Testis (tissue), 3 donors: Measurements from ENCODE around the gene FGFBP3. TPM values are rescaled to one million over a fixed set of nuclear protein-coding genes. Genes with fewer than 3 reads are reported as not detected.

Experiments
- DNase-seq: peaks from one replicate; pipeline ENCODE4 v3.0.0-alpha.2; 2019
- H3K27ac ChIP-seq, 2 donors: fragments of 200-600 bp; sonication (generic); one replicate each; pipeline ENCODE4 v1.5.1; 2019
- H3K27me3 ChIP-seq: fragments of 200-600 bp; sonication (generic); one replicate; pipeline ENCODE4 v1.5.1; 2019
- H3K36me3 ChIP-seq: fragments of 200-600 bp; sonication (generic); one replicate; pipeline ENCODE4 v1.5.1; 2017; ENCODE audit warnings: low read depth; ENCODE audit errors: missing control alignments
- H3K4me1 ChIP-seq: fragments of 200-600 bp; sonication (generic); one replicate; pipeline ENCODE4 v1.5.1; 2019
- H3K4me3 ChIP-seq, 2 donors: fragments of 200-600 bp; sonication (generic); one replicate each; pipeline ENCODE4 v1.5.1; 2017 to 2019
- H3K9me3 ChIP-seq: fragments of 200-600 bp; sonication (generic); one replicate; pipeline ENCODE4 v1.5.1; 2017
- CTCF ChIP-seq, 3 experiments: fragments of 450-650 bp in 2 of 3; fragments of 200-600 bp in 1 of 3; sonication (generic) in 1 of 3; IDR thresholded peaks; one replicate each; pipeline ENCODE4 v1.5.1; 2016 to 2019; ENCODE audit warnings: antibody characterized with exemption in 3 of 3, mild to moderate bottlenecking in 2 of 3, moderate library complexity in 1 of 3
- POLR2A ChIP-seq: fragments of 450-650 bp; IDR thresholded peaks from one replicate; pipeline ENCODE4 v1.6.1; 2017; ENCODE audit warnings: antibody characterized with exemption, mild to moderate bottlenecking, moderate library complexity
- whole genome bisulfite sequencing, 2 donors: methylation state at CpG; one replicate each; pipeline ENCODE4 v1.1.5; 2018; 5-methylcytosine and 5-hydroxymethylcytosine counted together
- intact Hi-C: fragments of 100-400 bp; cut with DNase I; formaldehyde crosslinking; loops from one replicate; pipeline ENCODE4 v1.15.1; 2023; ENCODE audit warnings: low total_unique reads
- polyA plus RNA-seq: library from polyadenylated mRNA; stranded (reverse); fragments of 350-450 nt; fragmentation: Illumina TruSeq; extraction: RNeasy Lipid Tissue Mini Kit (QIAGEN cat#74804); gene quantifications from one replicate; pipeline ENCODE4 v1.2.3, GENCODE V29; 2014; ENCODE audit warnings: low read depth, low replicate concordance; ENCODE audit not compliant: insufficient read depth
- total RNA-seq, 2 donors: library from RNA; depleted of rRNA; stranded (reverse); fragments of >200 nt; gene quantifications; one replicate each; pipeline ENCODE4 v1.2.3, GENCODE V29; 2016

FGFBP3 gene
- total and polyA plus RNA-seq, 3 donors from 2014 or later = 0.82 to 1.4 (median 0.93) TPM

- intact Hi-C loops = no loop called here
- no peaks in the 10 kb centered on the region for H3K9me3 ChIP-seq
- H3K36me3 ChIP-seq = no peaks in the 10 kb centered on the region
- H3K27ac ChIP-seq = no peak overlapping the region
- H3K27me3 ChIP-seq = no peaks in the 10 kb centered on the region
- TF ChIP-seq POLR2A (no peak), CTCF (IDR thresholded peaks at IDR 0.05) (no peak)
- no peak for DNase-seq
- H3K4me1 ChIP-seq = no peaks in the 10 kb centered on the region
- 85 to 89% methylated on average over 1 of the region's 1 CpG for WGBS, 2 donors
- no peak overlapping the region for H3K4me3 ChIP-seq
Observed at GRCh38 chr10:91941426-91941825, 32.1 kb upstream of the FGFBP3 start.

- 93 to 96% methylated on average over 4 of the region's 4 CpGs for WGBS, 2 donors
- TF ChIP-seq POLR2A (no peak), CTCF (IDR thresholded peaks at IDR 0.05) (no peak)
- DNase-seq = no peak
- H3K4me1 ChIP-seq = no peaks in the 10 kb centered on the region
- intact Hi-C loops = no loop called here
- no peaks in the 10 kb centered on the region for H3K9me3 ChIP-seq
- H3K27ac ChIP-seq = no peak overlapping the region
- H3K27me3 ChIP-seq = no peaks in the 10 kb centered on the region
- no peak overlapping the region for H3K4me3 ChIP-seq
- H3K36me3 ChIP-seq = no peaks in the 10 kb centered on the region
Observed at GRCh38 chr10:91939653-91940052, 30.4 kb upstream of the FGFBP3 start.

- Histone ChIP-seq H3K36me3 (no peaks in the 10 kb centered on the region), H3K27ac (no peak overlapping the region), H3K27me3 (no peaks in the 10 kb centered on the region), H3K9me3 (no peaks in the 10 kb centered on the region), H3K4me3 (no peak overlapping the region), H3K4me1 (no peaks in the 10 kb centered on the region)
- intact Hi-C loops = no loop called here
- TF ChIP-seq CTCF (IDR thresholded peaks at IDR 0.05) = no peak
- 94 to 97% methylated on average over 2 of the region's 2 CpGs for WGBS, 2 donors
- no peak for DNase-seq
Observed at GRCh38 chr10:91935886-91936285, 26.6 kb upstream of the FGFBP3 start.

- TF ChIP-seq CTCF (IDR thresholded peaks at IDR 0.05) = no peak
- TF ChIP-seq POLR2A = no peak
- Histone ChIP-seq H3K9me3 (no peaks in the 10 kb centered on the region), H3K27ac (no peak overlapping the region), H3K36me3 (no peaks in the 10 kb centered on the region), H3K27me3 (no peaks in the 10 kb centered on the region), H3K4me3 (no peak overlapping the region), H3K4me1 (peaks cover 10% of the 10 kb centered on the region)
- intact Hi-C loops = no loop called here
- WGBS, 2 donors = 86 to 100% methylated on average over 1 of the region's 1 CpG
- DNase-seq = no peak
Observed at GRCh38 chr10:91932737-91933136, 23.5 kb upstream of the FGFBP3 start.

GRCh38 chr10:91931526-91932190 is 22.4 kb upstream of the FGFBP3 start:
- TF ChIP-seq POLR2A (no peak), CTCF (IDR thresholded peaks at IDR 0.05) (no peak)
- no peak overlapping the region for H3K4me3 ChIP-seq
- peaks cover 10% of the 10 kb centered on the region for H3K4me1 ChIP-seq
- H3K27me3 ChIP-seq = no peaks in the 10 kb centered on the region
- 78 to 80% methylated on average over 3 of the region's 3 CpGs for WGBS, 2 donors
- no peak for DNase-seq
- H3K9me3 ChIP-seq = no peaks in the 10 kb centered on the region
- H3K36me3 ChIP-seq = no peaks in the 10 kb centered on the region
- intact Hi-C loops = no loop called here
- H3K27ac ChIP-seq = no peak overlapping the region
